Hepatocyte (in vitro differentiated cells): ENCODE measurements around the gene CFAP206. TPM values are rescaled to one million over a fixed set of nuclear protein-coding genes. Genes with fewer than 3 reads are reported as not detected.
A peak's percentile ranks its signal among the peaks of the same experiment; 100 is the strongest.

Experiments
- DNase-seq: peaks from one replicate; pipeline ENCODE4 v3.0.0-alpha.2; 2016; ENCODE audit warnings: low spot score
- H2AFZ ChIP-seq: fragments of 200-600 bp; sonication (generic); 2 replicates; pipeline ENCODE4 v1.6.0; 2016; ENCODE audit warnings: antibody characterized with exemption, mild to moderate bottlenecking
- H3K27ac ChIP-seq: fragments of 200-600 bp; sonication (generic); 2 replicates; pipeline ENCODE4 v1.5.1; 2016; ENCODE audit warnings: mild to moderate bottlenecking
- H3K27me3 ChIP-seq: fragments of 200-600 bp; sonication (generic); 2 replicates; pipeline ENCODE4 v1.6.1; 2016
- H3K36me3 ChIP-seq: fragments of 200-600 bp; sonication (generic); replicated peaks from 2 replicates; pipeline ENCODE4 v1.5.1; 2016; ENCODE audit warnings: low read depth; ENCODE audit not compliant: insufficient read depth
- H3K4me1 ChIP-seq: fragments of 200-600 bp; sonication (generic); 2 replicates; pipeline ENCODE4 v1.5.1; 2016; ENCODE audit warnings: mild to moderate bottlenecking, moderate library complexity; ENCODE audit not compliant: insufficient read depth
- H3K4me2 ChIP-seq: fragments of 200-600 bp; sonication (generic); 2 replicates; pipeline ENCODE4 v1.6.0; 2016
- H3K4me3 ChIP-seq: fragments of 200-600 bp; sonication (generic); 2 replicates; pipeline ENCODE4 v1.5.1; 2016; ENCODE audit warnings: mild to moderate bottlenecking
- H3K79me2 ChIP-seq: fragments of 200-600 bp; sonication (generic); 2 replicates; pipeline ENCODE4 v1.6.0; 2017; ENCODE audit warnings: mild to moderate bottlenecking
- H3K9me2 ChIP-seq: fragments of 200-600 bp; sonication (generic); replicated peaks from 2 replicates; pipeline ENCODE4 v1.6.0; 2017; ENCODE audit warnings: mild to moderate bottlenecking; ENCODE audit not compliant: insufficient read depth
- H3K9me3 ChIP-seq: fragments of 200-600 bp; sonication (generic); 2 replicates; pipeline ENCODE4 v1.5.1; 2016; ENCODE audit warnings: low read depth, mild to moderate bottlenecking
- H4K20me1 ChIP-seq: fragments of 200-600 bp; sonication (generic); 2 replicates; pipeline ENCODE4 v1.6.0; 2016; ENCODE audit warnings: mild to moderate bottlenecking; ENCODE audit not compliant: insufficient read depth, poor library complexity, severe bottlenecking
- EZH2 ChIP-seq: fragments of 200-600 bp; sonication (generic); IDR thresholded peaks from 2 replicates; pipeline ENCODE4 v1.6.1; 2016; ENCODE audit warnings: antibody characterized with exemption, mild to moderate bottlenecking, borderline replicate concordance
- EZH2phosphoT487 ChIP-seq: fragments of 200-600 bp; sonication (generic); IDR thresholded peaks from one replicate; pipeline ENCODE4 v1.6.1; 2018; ENCODE audit warnings: antibody characterized with exemption, mild to moderate bottlenecking, low read depth, moderate library complexity; ENCODE audit not compliant: unreplicated experiment, severe bottlenecking
- WGBS: methylation state at CpG from one replicate; pipeline ENCODE4 v1.1.6; 2016; ENCODE audit warnings: low lambda C conversion rate; ENCODE audit errors: missing lambda C conversion rate; 5-methylcytosine and 5-hydroxymethylcytosine counted together
- polyA plus RNA-seq: library from polyadenylated mRNA; unstranded; fragments of >200 nt; fragmentation: Nextera tagmentation; extraction: Ambion mirVana; gene quantifications from 2 replicates; pipeline ENCODE4 v1.2.1, GENCODE V29; 2016
- total RNA-seq: library from RNA; depleted of rRNA; stranded (reverse); fragments of >200 nt; gene quantifications from 2 replicates; pipeline ENCODE4 v1.2.3, GENCODE V29; 2014
- TF ChIP-seq, protein P1 (sequence below): fragments of 200-600 bp; sonication (generic); IDR thresholded peaks from 2 replicates; pipeline ENCODE4 v1.5.1; 2016; ENCODE audit warnings: antibody characterized with exemption, mild to moderate bottlenecking; ENCODE audit not compliant: poor library complexity

The CFAP206 gene
- total and polyA plus RNA-seq, 2 experiments from 2014 or later = 0.20 TPM; not detected in 1

DNA sequence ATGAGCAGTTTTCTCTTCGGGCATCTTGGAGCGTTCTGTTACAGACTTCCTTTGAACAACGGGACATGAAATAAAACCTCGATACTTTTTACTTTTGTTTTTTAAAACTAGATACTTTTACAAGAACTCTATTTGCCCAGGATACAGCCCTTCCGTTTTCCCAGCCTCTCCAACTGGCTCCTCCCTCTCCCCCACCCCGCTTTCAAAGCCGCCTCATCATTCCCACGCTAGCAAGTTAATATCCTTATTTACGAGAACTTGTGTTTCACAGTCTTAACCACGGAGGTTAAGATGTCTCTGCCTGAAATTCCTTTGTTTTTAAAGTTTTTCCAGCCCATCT, 241 bp upstream of the CFAP206 start:
- H3K4me2 ChIP-seq = peak overlapping the region; percentile 76
- H4K20me1 ChIP-seq = no peaks in the 10 kb centered on the region
- no peaks in the 10 kb centered on the region for H3K27me3 ChIP-seq
- H3K4me1 ChIP-seq = no peaks in the 10 kb centered on the region
- no peaks in the 10 kb centered on the region for H3K9me2 ChIP-seq
- no peaks in the 10 kb centered on the region for H3K36me3 ChIP-seq
- TF ChIP-seq, protein P1, sequence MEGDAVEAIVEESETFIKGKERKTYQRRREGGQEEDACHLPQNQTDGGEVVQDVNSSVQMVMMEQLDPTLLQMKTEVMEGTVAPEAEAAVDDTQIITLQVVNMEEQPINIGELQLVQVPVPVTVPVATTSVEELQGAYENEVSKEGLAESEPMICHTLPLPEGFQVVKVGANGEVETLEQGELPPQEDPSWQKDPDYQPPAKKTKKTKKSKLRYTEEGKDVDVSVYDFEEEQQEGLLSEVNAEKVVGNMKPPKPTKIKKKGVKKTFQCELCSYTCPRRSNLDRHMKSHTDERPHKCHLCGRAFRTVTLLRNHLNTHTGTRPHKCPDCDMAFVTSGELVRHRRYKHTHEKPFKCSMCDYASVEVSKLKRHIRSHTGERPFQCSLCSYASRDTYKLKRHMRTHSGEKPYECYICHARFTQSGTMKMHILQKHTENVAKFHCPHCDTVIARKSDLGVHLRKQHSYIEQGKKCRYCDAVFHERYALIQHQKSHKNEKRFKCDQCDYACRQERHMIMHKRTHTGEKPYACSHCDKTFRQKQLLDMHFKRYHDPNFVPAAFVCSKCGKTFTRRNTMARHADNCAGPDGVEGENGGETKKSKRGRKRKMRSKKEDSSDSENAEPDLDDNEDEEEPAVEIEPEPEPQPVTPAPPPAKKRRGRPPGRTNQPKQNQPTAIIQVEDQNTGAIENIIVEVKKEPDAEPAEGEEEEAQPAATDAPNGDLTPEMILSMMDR = no peak
- TF ChIP-seq EZH2phosphoT487 = no peak
- TF ChIP-seq EZH2 = no peak
- no peaks in the 10 kb centered on the region for H3K9me3 ChIP-seq
- H3K27ac ChIP-seq = no peak overlapping the region
- peak; percentile 64 for DNase-seq
- peak overlapping the region; percentile 80 for H3K4me3 ChIP-seq
- no peaks in the 10 kb centered on the region for H3K79me2 ChIP-seq
- WGBS = 1% methylated on average over 10 of the region's 10 CpGs
- H2AFZ ChIP-seq = peak overlapping the region; percentile 95

DNA sequence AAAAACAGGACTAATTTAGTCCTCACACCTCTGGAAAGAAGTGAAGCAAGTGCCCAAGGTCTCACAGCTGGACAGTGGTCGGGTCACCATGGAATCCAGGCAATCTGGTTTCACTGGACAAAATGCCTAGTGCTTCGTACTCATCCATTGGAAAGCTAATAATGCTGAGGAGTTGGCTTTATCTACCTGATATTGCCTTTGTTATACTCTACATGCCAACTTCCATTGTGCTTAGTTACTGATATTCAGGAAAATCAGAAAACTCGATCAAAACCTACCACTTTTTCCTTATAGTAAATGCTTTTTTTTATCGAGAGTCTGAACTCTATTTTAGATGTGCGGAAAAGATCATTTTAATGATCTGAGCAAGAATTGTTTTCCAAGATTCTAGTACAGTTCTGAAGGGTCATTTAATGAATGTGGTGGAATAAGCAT, 966 bp downstream of the CFAP206 start:
- Histone ChIP-seq H3K4me2 (peak overlapping the region; percentile 77), H3K4me3 (peak overlapping the region; percentile 25), H3K27me3 (no peaks in the 10 kb centered on the region), H3K9me2 (no peaks in the 10 kb centered on the region), H3K27ac (peak overlapping the region; percentile 20), H3K9me3 (no peaks in the 10 kb centered on the region), H2AFZ (peak overlapping the region; percentile 95), H3K36me3 (no peaks in the 10 kb centered on the region), H3K4me1 (no peaks in the 10 kb centered on the region), H3K79me2 (no peaks in the 10 kb centered on the region), H4K20me1 (no peaks in the 10 kb centered on the region)
- TF ChIP-seq EZH2phosphoT487 (no peak), EZH2 (no peak)
- TF ChIP-seq, protein P1 = no peak
- WGBS = 45% methylated on average over 5 of the region's 5 CpGs
- no peak for DNase-seq

DNA sequence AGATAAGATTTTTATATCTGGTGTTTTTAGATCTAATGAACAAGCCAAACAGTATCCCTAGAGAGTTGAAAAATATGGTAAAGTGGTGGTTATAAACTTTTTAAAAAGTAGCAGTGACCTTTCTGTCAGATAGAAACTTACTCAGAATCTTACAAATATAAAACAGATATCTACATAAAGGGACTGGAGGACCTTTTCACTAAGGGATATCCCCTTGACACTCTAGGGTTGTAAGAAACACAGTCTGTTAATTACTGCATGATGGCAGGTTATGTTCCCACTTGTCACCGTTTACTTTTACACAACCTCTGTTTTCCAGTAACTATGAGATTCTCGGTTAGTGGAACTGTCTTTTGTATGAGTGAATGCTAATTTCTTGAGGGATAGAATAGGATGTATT, 11.5 kb downstream of the CFAP206 start:
- Histone ChIP-seq H3K4me2 (no peak overlapping the region), H3K79me2 (no peaks in the 10 kb centered on the region), H3K4me3 (no peak overlapping the region), H2AFZ (no peak overlapping the region), H3K9me2 (no peaks in the 10 kb centered on the region), H3K27me3 (no peaks in the 10 kb centered on the region), H3K27ac (no peak overlapping the region), H3K4me1 (no peaks in the 10 kb centered on the region), H3K36me3 (no peaks in the 10 kb centered on the region), H4K20me1 (no peaks in the 10 kb centered on the region), H3K9me3 (no peaks in the 10 kb centered on the region)
- TF ChIP-seq EZH2phosphoT487 = no peak
- TF ChIP-seq, protein P1 = no peak
- no peak for TF ChIP-seq EZH2
- WGBS = 77% methylated on average over 2 of the region's 2 CpGs
- no peak for DNase-seq

DNA sequence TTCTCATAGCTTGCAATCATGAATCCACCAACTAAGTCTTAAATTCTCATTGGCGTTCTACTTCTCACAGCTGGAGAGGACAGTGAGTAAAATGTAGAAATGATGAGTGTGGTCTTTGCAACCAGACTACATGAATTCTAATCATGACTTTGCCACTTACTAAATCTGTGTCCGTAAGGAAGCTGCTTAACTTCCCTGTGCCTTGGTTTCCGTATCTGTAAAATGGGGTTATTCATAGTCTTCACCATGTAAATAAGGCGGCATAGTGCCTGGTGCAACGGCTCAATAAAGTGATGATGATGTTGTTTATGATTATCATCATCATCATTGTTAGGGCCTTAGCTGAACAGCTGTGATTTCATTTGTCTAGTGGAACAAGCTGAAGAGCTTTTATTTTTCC, 12.6 kb downstream of the CFAP206 start:
- Histone ChIP-seq H3K9me3 (no peaks in the 10 kb centered on the region), H4K20me1 (no peaks in the 10 kb centered on the region), H3K27ac (no peak overlapping the region), H3K36me3 (no peaks in the 10 kb centered on the region), H3K4me2 (no peak overlapping the region), H3K4me3 (no peak overlapping the region), H2AFZ (no peak overlapping the region), H3K4me1 (no peaks in the 10 kb centered on the region), H3K9me2 (no peaks in the 10 kb centered on the region), H3K27me3 (no peaks in the 10 kb centered on the region), H3K79me2 (no peaks in the 10 kb centered on the region)
- DNase-seq = no peak
- TF ChIP-seq EZH2phosphoT487 (no peak), EZH2 (no peak)
- TF ChIP-seq, protein P1 = no peak
- 98% methylated on average over 5 of the region's 5 CpGs for WGBS
